Measurements from ENCODE around the gene SF3A2.
A peak's percentile ranks its signal among the peaks of the same experiment; 100 is the strongest.

Gene SF3A2

DNA sequence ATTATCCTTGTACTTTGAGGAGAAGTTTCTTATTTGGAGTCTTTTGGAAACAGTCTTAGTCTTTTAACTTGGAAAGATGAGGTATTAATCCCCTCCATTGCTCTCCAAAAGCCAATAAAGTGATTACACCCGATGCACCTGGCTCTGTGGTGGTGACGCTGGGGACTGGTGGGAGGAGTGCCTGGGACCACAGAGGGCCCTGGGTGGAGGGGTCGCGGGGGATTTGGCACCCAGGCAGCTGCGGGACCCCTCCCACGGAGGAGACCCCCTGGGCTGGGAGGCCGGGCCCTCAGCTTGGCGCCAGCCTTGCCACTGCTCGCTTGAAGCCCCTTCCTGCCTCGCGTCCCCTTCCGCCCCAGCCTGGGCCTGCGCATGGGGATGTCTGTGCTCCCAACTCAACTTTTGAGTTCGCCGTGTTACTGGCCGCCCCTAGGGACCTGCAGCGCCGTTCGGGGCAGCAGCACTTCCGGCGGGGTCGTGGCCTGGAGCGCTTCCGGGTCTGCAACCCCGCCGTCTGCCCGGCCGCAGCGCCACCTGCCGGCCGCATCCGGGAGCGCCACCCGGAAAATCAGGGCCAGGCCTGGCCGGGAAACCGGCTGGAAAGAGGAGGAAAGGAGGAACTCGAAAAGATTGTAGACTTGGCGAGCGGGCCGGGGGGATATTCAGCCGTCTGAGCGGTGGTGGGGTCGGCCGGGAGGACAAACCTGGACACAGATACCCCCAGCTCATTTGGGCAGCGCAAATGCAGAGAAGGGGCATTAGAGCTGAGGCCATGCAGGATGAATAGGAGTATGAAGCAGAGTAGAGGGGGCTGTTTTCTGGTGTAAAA lies 36.9 kb downstream of the SF3A2 start (continued):
- TF ChIP-seq ZNF169 (tag by site-specific recombination; IDR thresholded peaks at IDR 0.05): no peak
- no peak for TF ChIP-seq ZNF670 (tag by site-specific recombination; IDR thresholded peaks at IDR 0.05; ENCODE audit: low read depth)
- TF ChIP-seq ZNF341 (tag by site-specific recombination; IDR thresholded peaks at IDR 0.05; ENCODE audit: low read depth): peak; percentile 30; the same call in 1 of the 2 replicates
- TF ChIP-seq ZBTB17 (tag by site-specific recombination; IDR thresholded peaks at IDR 0.05): peak; percentile 81
- peak; percentile 96 for TF ChIP-seq ZNF2 (tag by site-specific recombination; IDR thresholded peaks at IDR 0.05)
- TF ChIP-seq ZSCAN16 (tag by site-specific recombination; IDR thresholded peaks at IDR 0.05): no peak; the same call in 1 of the 2 replicates
- no peak for TF ChIP-seq ZNF37A (tag by site-specific recombination; IDR thresholded peaks at IDR 0.05)
- no peak; the same call in 1 of the 2 replicates for TF ChIP-seq ZNF785 (tag by site-specific recombination; IDR thresholded peaks at IDR 0.05)
- no peak for TF ChIP-seq ZNF433 (tag by site-specific recombination; IDR thresholded peaks at IDR 0.05; ENCODE audit: low read depth)
- peak; percentile 92 for TF ChIP-seq ZBTB20 (tag by site-specific recombination; IDR thresholded peaks at IDR 0.05)
- TF ChIP-seq ZNF596 (tag by site-specific recombination; IDR thresholded peaks at IDR 0.05): 0 out of 2 replicates have a peak, but pooled peaks have one; percentile 26
- TF ChIP-seq IKZF3 (tag by site-specific recombination; IDR thresholded peaks at IDR 0.05): peak; percentile 62; the same call in 1 of the 2 replicates
- TF ChIP-seq YY1 (tag by site-specific recombination; IDR thresholded peaks at IDR 0.05): peak; percentile 68; the same call in 1 of the 2 replicates
- TF ChIP-seq ZNF24 (tag by site-specific recombination; IDR thresholded peaks at IDR 0.05): peak; percentile 87
- TF ChIP-seq ZNF19 (tag by site-specific recombination; IDR thresholded peaks at IDR 0.05; ENCODE audit: low read depth): no peak
- TF ChIP-seq ZNF677 (tag by site-specific recombination; IDR thresholded peaks at IDR 0.05): no peak
- no peak; the same call in 1 of the 2 replicates for TF ChIP-seq ZNF146 (tag by site-specific recombination; IDR thresholded peaks at IDR 0.05)
- no peak for TF ChIP-seq ZNF558 (tag by site-specific recombination; IDR thresholded peaks at IDR 0.05)
- peak; percentile 89 for TF ChIP-seq KLF8 (tag by site-specific recombination; IDR thresholded peaks at IDR 0.05)
- TF ChIP-seq ZNF132 (tag by site-specific recombination; IDR thresholded peaks at IDR 0.05; ENCODE audit: borderline replicate concordance): no peak
- peak; percentile 57; the same call in 1 of the 2 replicates for TF ChIP-seq GLI4 (tag by site-specific recombination; IDR thresholded peaks at IDR 0.05)
- TF ChIP-seq OSR2 (tag by site-specific recombination; IDR thresholded peaks at IDR 0.05): peak; percentile 19
- TF ChIP-seq SETDB1 (IDR thresholded peaks at IDR 0.05; ENCODE audit: insufficient read length, low read length): no peak
- TF ChIP-seq, protein P1, sequence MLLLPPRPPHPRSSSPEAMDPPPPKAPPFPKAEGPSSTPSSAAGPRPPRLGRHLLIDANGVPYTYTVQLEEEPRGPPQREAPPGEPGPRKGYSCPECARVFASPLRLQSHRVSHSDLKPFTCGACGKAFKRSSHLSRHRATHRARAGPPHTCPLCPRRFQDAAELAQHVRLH (tag by site-specific recombination; IDR thresholded peaks at IDR 0.05): peak; percentile 86
- TF ChIP-seq, protein P2, sequence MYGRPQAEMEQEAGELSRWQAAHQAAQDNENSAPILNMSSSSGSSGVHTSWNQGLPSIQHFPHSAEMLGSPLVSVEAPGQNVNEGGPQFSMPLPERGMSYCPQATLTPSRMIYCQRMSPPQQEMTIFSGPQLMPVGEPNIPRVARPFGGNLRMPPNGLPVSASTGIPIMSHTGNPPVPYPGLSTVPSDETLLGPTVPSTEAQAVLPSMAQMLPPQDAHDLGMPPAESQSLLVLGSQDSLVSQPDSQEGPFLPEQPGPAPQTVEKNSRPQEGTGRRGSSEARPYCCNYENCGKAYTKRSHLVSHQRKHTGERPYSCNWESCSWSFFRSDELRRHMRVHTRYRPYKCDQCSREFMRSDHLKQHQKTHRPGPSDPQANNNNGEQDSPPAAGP (tag by site-specific recombination; IDR thresholded peaks at IDR 0.05): peak; percentile 73
- peak; percentile 96 for TF ChIP-seq GLIS1 (tag by site-specific recombination; IDR thresholded peaks at IDR 0.05)
- TF ChIP-seq, protein P3, sequence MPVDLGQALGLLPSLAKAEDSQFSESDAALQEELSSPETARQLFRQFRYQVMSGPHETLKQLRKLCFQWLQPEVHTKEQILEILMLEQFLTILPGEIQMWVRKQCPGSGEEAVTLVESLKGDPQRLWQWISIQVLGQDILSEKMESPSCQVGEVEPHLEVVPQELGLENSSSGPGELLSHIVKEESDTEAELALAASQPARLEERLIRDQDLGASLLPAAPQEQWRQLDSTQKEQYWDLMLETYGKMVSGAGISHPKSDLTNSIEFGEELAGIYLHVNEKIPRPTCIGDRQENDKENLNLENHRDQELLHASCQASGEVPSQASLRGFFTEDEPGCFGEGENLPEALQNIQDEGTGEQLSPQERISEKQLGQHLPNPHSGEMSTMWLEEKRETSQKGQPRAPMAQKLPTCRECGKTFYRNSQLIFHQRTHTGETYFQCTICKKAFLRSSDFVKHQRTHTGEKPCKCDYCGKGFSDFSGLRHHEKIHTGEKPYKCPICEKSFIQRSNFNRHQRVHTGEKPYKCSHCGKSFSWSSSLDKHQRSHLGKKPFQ (tag by site-specific recombination; IDR thresholded peaks at IDR 0.05): no peak
- TF ChIP-seq, protein P4, sequence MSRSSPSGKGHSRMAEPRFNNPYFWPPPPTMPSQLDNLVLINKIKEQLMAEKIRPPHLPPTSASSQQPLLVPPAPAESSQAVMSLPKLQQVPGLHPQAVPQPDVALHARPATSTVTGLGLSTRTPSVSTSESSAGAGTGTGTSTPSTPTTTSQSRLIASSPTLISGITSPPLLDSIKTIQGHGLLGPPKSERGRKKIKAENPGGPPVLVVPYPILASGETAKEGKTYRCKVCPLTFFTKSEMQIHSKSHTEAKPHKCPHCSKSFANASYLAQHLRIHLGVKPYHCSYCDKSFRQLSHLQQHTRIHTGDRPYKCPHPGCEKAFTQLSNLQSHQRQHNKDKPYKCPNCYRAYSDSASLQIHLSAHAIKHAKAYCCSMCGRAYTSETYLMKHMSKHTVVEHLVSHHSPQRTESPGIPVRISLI (tag by site-specific recombination; IDR thresholded peaks at IDR 0.05): no peak
- no peak for TF ChIP-seq GLI2 (tag by site-specific recombination; IDR thresholded peaks at IDR 0.05; ENCODE audit: borderline replicate concordance, low read depth)
- no peak for TF ChIP-seq ZNF112 (tag by site-specific recombination; IDR thresholded peaks at IDR 0.05)
- peak; percentile 99 for TF ChIP-seq ZBTB7A (tag by site-specific recombination; IDR thresholded peaks at IDR 0.05; ENCODE audit: low read depth)
- TF ChIP-seq BCL11B (tag by site-specific recombination; IDR thresholded peaks at IDR 0.05; ENCODE audit: low read depth): peak; percentile 84
- 0 out of 2 replicates have a peak, but pooled peaks have one; percentile 6 for TF ChIP-seq ZNF623 (tag by site-specific recombination; IDR thresholded peaks at IDR 0.05)
- peak; percentile 83 for TF ChIP-seq ZNF335 (tag by site-specific recombination; conservative IDR thresholded peaks at IDR 0.05)
- no peak for TF ChIP-seq ZNF140 (tag by site-specific recombination; IDR thresholded peaks at IDR 0.05)
- TF ChIP-seq, protein P5, sequence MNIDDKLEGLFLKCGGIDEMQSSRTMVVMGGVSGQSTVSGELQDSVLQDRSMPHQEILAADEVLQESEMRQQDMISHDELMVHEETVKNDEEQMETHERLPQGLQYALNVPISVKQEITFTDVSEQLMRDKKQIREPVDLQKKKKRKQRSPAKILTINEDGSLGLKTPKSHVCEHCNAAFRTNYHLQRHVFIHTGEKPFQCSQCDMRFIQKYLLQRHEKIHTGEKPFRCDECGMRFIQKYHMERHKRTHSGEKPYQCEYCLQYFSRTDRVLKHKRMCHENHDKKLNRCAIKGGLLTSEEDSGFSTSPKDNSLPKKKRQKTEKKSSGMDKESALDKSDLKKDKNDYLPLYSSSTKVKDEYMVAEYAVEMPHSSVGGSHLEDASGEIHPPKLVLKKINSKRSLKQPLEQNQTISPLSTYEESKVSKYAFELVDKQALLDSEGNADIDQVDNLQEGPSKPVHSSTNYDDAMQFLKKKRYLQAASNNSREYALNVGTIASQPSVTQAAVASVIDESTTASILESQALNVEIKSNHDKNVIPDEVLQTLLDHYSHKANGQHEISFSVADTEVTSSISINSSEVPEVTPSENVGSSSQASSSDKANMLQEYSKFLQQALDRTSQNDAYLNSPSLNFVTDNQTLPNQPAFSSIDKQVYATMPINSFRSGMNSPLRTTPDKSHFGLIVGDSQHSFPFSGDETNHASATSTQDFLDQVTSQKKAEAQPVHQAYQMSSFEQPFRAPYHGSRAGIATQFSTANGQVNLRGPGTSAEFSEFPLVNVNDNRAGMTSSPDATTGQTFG (tag by site-specific recombination; IDR thresholded peaks at IDR 0.05; ENCODE audit: borderline replicate concordance): no peak
